Amniotic stem cell (primary cell): ENCODE measurements around the gene G6PC1.
A peak's percentile ranks its signal among the peaks of the same experiment; 100 is the strongest.
"Not testable (repeated sequence)": the region's sequence is repeated elsewhere in the genome, so short reads cannot be mapped to it uniquely, and the experiment has no call there.

Experiments
- DNase-seq: peaks from one replicate; lab custom pipeline; 2025; lab: John Stamatoyannopoulos, UW

G6PC1 gene

GRCh38 chr17:42901535-42902229 is 1.1 kb downstream of the G6PC1 start:
- no peak for DNase-seq

- no peak for DNase-seq
Measured at GRCh38 chr17:42904110-42904469, 3.5 kb downstream of the G6PC1 start.

- DNase-seq: no peak
Measured at GRCh38 chr17:42906772-42907446, 6.3 kb downstream of the G6PC1 start.

GRCh38 chr17:42908872-42909700 is 8.5 kb downstream of the G6PC1 start:
- DNase-seq: no peak

GRCh38 chr17:42913522-42913921 is 12.9 kb downstream of the G6PC1 start:
- DNase-seq: no peak

GRCh38 chr17:42913981-42914617 is 13.5 kb downstream of the G6PC1 start:
- DNase-seq: no peak

- not testable (repeated sequence) for DNase-seq
Measured at GRCh38 chr17:42915288-42915687, 14.7 kb downstream of the G6PC1 start.

- not testable (repeated sequence) for DNase-seq
Measured at GRCh38 chr17:42916388-42917235, 16.0 kb downstream of the G6PC1 start.

GRCh38 chr17:42917236-42917603 is 16.6 kb downstream of the G6PC1 start:
- no peak for DNase-seq

GRCh38 chr17:42918902-42919521 is 18.4 kb downstream of the G6PC1 start:
- DNase-seq: no peak

- DNase-seq: not testable (repeated sequence)
Measured at GRCh38 chr17:42919522-42920077, 19.0 kb downstream of the G6PC1 start.

- DNase-seq: no peak
Measured at GRCh38 chr17:42920106-42920900, 19.7 kb downstream of the G6PC1 start.

GRCh38 chr17:42920922-42921321 is 20.3 kb downstream of the G6PC1 start:
- DNase-seq: no peak

GRCh38 chr17:42922294-42922693 is 21.7 kb downstream of the G6PC1 start:
- DNase-seq: no peak

- DNase-seq: not testable (repeated sequence)
Measured at GRCh38 chr17:42923472-42923871, 22.9 kb downstream of the G6PC1 start.

GRCh38 chr17:42924891-42925290 is 24.3 kb downstream of the G6PC1 start:
- no peak for DNase-seq

GRCh38 chr17:42928714-42929496 is 28.3 kb downstream of the G6PC1 start:
- peak; percentile 60 for DNase-seq

- no peak for DNase-seq
Measured at GRCh38 chr17:42929497-42929844, 28.9 kb downstream of the G6PC1 start.
